ENCODE data around the gene MYLK. TPM values are rescaled to one million over a fixed set of nuclear protein-coding genes. Genes with fewer than 3 reads are reported as not detected.

Gene MYLK
- total and polyA plus RNA-seq, 4 donors = 17.1 to 158 (median 41.9) TPM

DNA sequence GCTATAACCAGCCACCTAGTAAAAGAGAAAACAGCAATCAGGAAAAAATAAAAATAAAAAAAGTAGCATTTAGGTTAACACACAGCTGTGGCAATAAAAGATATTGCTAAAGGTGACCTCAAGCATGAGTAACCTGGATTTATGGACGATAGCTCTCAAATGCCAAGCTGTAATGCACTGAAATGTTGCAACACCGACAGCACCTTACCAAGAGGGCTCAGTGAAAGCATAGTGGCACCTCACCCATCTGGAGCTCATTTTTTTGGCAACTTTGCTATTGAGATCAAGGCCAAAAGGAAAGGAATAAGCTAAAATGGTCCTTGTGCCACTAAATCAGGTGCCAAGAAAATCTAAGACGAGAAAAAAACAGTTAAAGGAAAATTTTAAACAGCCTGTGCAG, 301.8 kb downstream of the MYLK start:
- H3K9ac ChIP-seq (ENCODE audit: low read depth in 1 of 2, low read length in 2 of 2) = no peak overlapping the region
- peak; percentile 43 to 53 for TF ChIP-seq HNF4A (conservative IDR thresholded peaks at IDR 0.05)
- TF ChIP-seq, protein P1, sequence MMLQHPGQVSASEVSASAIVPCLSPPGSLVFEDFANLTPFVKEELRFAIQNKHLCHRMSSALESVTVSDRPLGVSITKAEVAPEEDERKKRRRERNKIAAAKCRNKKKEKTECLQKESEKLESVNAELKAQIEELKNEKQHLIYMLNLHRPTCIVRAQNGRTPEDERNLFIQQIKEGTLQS (IDR thresholded peaks at IDR 0.05) = no peak
- no peak for TF ChIP-seq MAX (IDR thresholded peaks at IDR 0.05)
- peak in 1 of 2 donors; percentile 36 for TF ChIP-seq RXRA (IDR thresholded peaks at IDR 0.05)
- TF ChIP-seq JUND (IDR thresholded peaks at IDR 0.05) = peak in 1 of 2 donors; percentile 41
- TF ChIP-seq RAD21 (IDR thresholded peaks at IDR 0.05) = no peak
- TF ChIP-seq HNF4G (IDR thresholded peaks at IDR 0.05) = no peak
- no peak for TF ChIP-seq FOXA2 (IDR thresholded peaks at IDR 0.05)
- peak; percentile 28 for TF ChIP-seq YY1 (IDR thresholded peaks at IDR 0.05)

DNA sequence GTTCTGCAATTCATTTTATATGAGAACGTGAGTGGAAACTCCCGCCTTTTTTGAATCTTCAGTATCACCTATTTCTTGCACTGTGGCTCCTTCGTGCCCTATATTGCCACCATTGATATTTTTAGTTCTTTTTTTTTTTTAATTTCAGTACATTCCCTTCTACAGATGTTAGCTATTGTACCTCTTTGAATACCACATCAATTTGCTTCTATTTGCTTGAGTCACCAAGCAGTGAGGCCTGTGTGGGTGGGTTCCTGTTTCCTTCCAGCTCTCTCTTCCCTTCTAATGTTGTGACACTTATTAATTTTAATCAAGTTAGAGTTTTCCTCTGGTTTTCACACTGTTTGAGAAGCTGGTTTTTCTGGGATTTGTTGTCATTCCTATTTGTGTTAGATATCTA, 308.0 kb downstream of the MYLK start:
- Histone ChIP-seq H3K27me3 (ENCODE audit: control insufficient read depth in 4 of 4, insufficient read depth in 4 of 4, low read length in 3 of 4) (no peaks in the 10 kb centered on the region), H3K9ac (ENCODE audit: low read depth in 1 of 2, low read length in 2 of 2) (no peak overlapping the region), H3K4me3 (ENCODE audit: low read depth in 1 of 3, low read length in 3 of 3) (no peak overlapping the region), H3K9me3 (ENCODE audit: control insufficient read depth in 4 of 4, low read length in 3 of 4) (no peaks in the 10 kb centered on the region), H3K36me3 (ENCODE audit: control insufficient read depth in 4 of 4, insufficient read depth in 3 of 4, low read depth in 1 of 4, low read length in 3 of 4) (peaks cover 6 to 20% (median 10%) of the 10 kb centered on the region in 4 donors), H3K27ac (ENCODE audit: low read depth in 1 of 2, low read length in 2 of 2) (no peak overlapping the region), H3K4me1 (ENCODE audit: control insufficient read depth in 4 of 4, insufficient read depth in 4 of 4, low read length in 3 of 4) (no peaks in the 10 kb centered on the region)
- 88% methylated on average over 3 of the region's 3 CpGs for WGBS
- TF ChIP-seq ZBTB33 (IDR thresholded peaks at IDR 0.05) (no peak), GABPA (IDR thresholded peaks at IDR 0.05 in 1 of 2, conservative IDR thresholded peaks at IDR 0.05 in 1 of 2) (no peak), EGR1 (IDR thresholded peaks at IDR 0.05; ENCODE audit: low read depth in 2 of 2) (no peak), FOXA2 (IDR thresholded peaks at IDR 0.05) (no peak), JUND (IDR thresholded peaks at IDR 0.05) (no peak), RAD21 (IDR thresholded peaks at IDR 0.05) (no peak), NR2F2 (IDR thresholded peaks at IDR 0.05) (no peak), YY1 (IDR thresholded peaks at IDR 0.05) (no peak), TAF1 (conservative IDR thresholded peaks at IDR 0.05) (no peak), RXRA (IDR thresholded peaks at IDR 0.05) (no peak), CTCF (IDR thresholded peaks at IDR 0.05; ENCODE audit: low read depth, low read length, missing input control) (no peak)
- TF ChIP-seq, protein P2, sequence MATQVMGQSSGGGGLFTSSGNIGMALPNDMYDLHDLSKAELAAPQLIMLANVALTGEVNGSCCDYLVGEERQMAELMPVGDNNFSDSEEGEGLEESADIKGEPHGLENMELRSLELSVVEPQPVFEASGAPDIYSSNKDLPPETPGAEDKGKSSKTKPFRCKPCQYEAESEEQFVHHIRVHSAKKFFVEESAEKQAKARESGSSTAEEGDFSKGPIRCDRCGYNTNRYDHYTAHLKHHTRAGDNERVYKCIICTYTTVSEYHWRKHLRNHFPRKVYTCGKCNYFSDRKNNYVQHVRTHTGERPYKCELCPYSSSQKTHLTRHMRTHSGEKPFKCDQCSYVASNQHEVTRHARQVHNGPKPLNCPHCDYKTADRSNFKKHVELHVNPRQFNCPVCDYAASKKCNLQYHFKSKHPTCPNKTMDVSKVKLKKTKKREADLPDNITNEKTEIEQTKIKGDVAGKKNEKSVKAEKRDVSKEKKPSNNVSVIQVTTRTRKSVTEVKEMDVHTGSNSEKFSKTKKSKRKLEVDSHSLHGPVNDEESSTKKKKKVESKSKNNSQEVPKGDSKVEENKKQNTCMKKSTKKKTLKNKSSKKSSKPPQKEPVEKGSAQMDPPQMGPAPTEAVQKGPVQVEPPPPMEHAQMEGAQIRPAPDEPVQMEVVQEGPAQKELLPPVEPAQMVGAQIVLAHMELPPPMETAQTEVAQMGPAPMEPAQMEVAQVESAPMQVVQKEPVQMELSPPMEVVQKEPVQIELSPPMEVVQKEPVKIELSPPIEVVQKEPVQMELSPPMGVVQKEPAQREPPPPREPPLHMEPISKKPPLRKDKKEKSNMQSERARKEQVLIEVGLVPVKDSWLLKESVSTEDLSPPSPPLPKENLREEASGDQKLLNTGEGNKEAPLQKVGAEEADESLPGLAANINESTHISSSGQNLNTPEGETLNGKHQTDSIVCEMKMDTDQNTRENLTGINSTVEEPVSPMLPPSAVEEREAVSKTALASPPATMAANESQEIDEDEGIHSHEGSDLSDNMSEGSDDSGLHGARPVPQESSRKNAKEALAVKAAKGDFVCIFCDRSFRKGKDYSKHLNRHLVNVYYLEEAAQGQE (IDR thresholded peaks at IDR 0.05) = no peak
- no peak for DNase-seq (ENCODE audit: low spot score)

More for the DNA sequence above, 301.8 kb downstream of the MYLK start:
- no peak overlapping the region for H3K4me3 ChIP-seq (ENCODE audit: low read depth in 1 of 3, low read length in 3 of 3)
- H3K9me3 ChIP-seq (ENCODE audit: control insufficient read depth in 4 of 4, low read length in 3 of 4) = no peaks in the 10 kb centered on the region
- peak overlapping the region in 1 of 2 donors; percentile 14 for H3K27ac ChIP-seq (ENCODE audit: low read depth in 1 of 2, low read length in 2 of 2)
- no peak for DNase-seq (ENCODE audit: low spot score)
- WGBS = 38% methylated on average over 3 of the region's 3 CpGs
- peaks cover 4 to 33% (median 30%) of the 10 kb centered on the region in 4 donors for H3K4me1 ChIP-seq (ENCODE audit: control insufficient read depth in 4 of 4, insufficient read depth in 4 of 4, low read length in 3 of 4)
- no peaks in the 10 kb centered on the region for H3K27me3 ChIP-seq (ENCODE audit: control insufficient read depth in 4 of 4, insufficient read depth in 4 of 4, low read length in 3 of 4)
- peaks cover 5 to 15% (median 9%) of the 10 kb centered on the region in 4 donors for H3K36me3 ChIP-seq (ENCODE audit: control insufficient read depth in 4 of 4, insufficient read depth in 3 of 4, low read depth in 1 of 4, low read length in 3 of 4)

Data from liver (tissue), 9 donors.